Mononuclear cell (primary cell): ENCODE measurements around the gene SLC1A1. TPM values are rescaled to one million over a fixed set of nuclear protein-coding genes. Genes with fewer than 3 reads are reported as not detected.

ENCODE experiments used
- H3K27me3 ChIP-seq: 2 replicates; pipeline ENCODE4 v1.6.0; 2011; ENCODE audit warnings: low read length, control low read depth; ENCODE audit not compliant: insufficient read depth
- H3K4me1 ChIP-seq: 2 replicates; pipeline ENCODE4 v1.5.1; 2011; ENCODE audit warnings: mild to moderate bottlenecking, low read length, control low read depth; ENCODE audit not compliant: insufficient read depth
- H3K4me3 ChIP-seq: 2 replicates; pipeline ENCODE4 v1.5.1; 2011; ENCODE audit warnings: mild to moderate bottlenecking, low read length, moderate library complexity
- H3K9me3 ChIP-seq: 2 replicates; pipeline ENCODE4 v1.5.1; 2011; ENCODE audit warnings: low read depth, mild to moderate bottlenecking, control low read depth, low read length
- total RNA-seq: library from RNA; depleted of rRNA; stranded (reverse); fragments of >200 nt; gene quantifications from one replicate; pipeline ENCODE4 v1.2.3, GENCODE V29; 2012

Gene SLC1A1
- total RNA-seq, 1 donor, result not detected

- peaks cover 4% of the 10 kb centered on the region for H3K4me1 ChIP-seq
- H3K9me3 ChIP-seq, result no peaks in the 10 kb centered on the region
- no peak overlapping the region for H3K4me3 ChIP-seq
- H3K27me3 ChIP-seq, result no peaks in the 10 kb centered on the region
Observed at GRCh38 chr9:4622016-4622415, 131.7 kb downstream of the SLC1A1 start.

- Histone ChIP-seq H3K4me1 (no peaks in the 10 kb centered on the region), H3K9me3 (no peaks in the 10 kb centered on the region), H3K27me3 (peaks cover 6% of the 10 kb centered on the region), H3K4me3 (no peak overlapping the region)
Observed at GRCh38 chr9:4630836-4631235, 140.6 kb downstream of the SLC1A1 start.

Other genes with a start within 250 kb of the SLC1A1 start
- gene GLIS3, start 190.4 kb upstream of the SLC1A1 start, total RNA-seq, result 4.4 TPM
- gene PLPP6, start 171.8 kb downstream of the SLC1A1 start, total RNA-seq, result 10.1 TPM
- gene SPATA6L, start 176.0 kb downstream of the SLC1A1 start, total RNA-seq, result 1.8 TPM
- 36.2 TPM for gene CDC37L1, start 189.1 kb downstream of the SLC1A1 start, total RNA-seq